SH-SY5Y (cell line): ENCODE data around the gene RUSC2.

Experiments
- GATA2 ChIP-seq: IDR thresholded peaks from 2 replicates; pipeline ENCODE4 v1.6.1; 2011; ENCODE audit warnings: mild to moderate bottlenecking, low read depth, low read length
- GATA3 ChIP-seq: IDR thresholded peaks from 2 replicates; pipeline ENCODE4 v1.6.1; 2011; ENCODE audit warnings: low read depth, mild to moderate bottlenecking, low read length, moderate library complexity

DNA sequence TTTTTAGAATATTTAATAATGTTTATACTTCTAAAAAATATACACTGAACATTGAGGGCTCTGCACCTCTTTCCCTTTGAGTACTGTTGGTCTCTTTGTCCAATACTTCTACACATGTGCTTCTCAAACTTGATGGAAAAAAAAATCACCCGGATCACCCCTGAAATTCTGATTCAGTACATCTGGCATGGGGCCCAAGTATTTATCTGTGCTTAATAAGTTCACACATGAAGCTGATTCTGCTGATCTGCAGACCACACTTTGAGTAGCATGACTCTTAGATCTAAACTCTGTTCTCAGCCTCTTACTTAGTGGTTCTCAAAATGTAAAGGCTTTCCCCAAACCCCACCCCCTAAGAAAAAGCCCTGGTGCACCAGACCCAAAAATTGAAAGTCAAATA, 12.0 kb downstream of the RUSC2 start:
- TF ChIP-seq GATA2, result no peak
- no peak for TF ChIP-seq GATA3
